NCI-H1048 (cell line): Measurements from ENCODE around the gene COPS6.

Experiments
- DNase-seq: peaks from one replicate; lab custom pipeline; 2025; lab: John Stamatoyannopoulos, UW

The COPS6 gene

GRCh38 chr7:100079024-100079560 is 9.7 kb upstream of the COPS6 start:
- DNase-seq, result no peak

GRCh38 chr7:100080907-100081534 is 7.7 kb upstream of the COPS6 start:
- DNase-seq, result no peak

GRCh38 chr7:100081535-100082102 is 7.2 kb upstream of the COPS6 start, which contains the start of gene ZNF3:
ZNF3 (minus strand) TSS chr7:100081723; CDS start chr7:100077357, 4,366 bp downstream.
- peak; percentile 99 for DNase-seq

- no peak for DNase-seq
Observed at GRCh38 chr7:100082978-100083377, 5.8 kb upstream of the COPS6 start.

GRCh38 chr7:100085515-100085914 is 3.3 kb upstream of the COPS6 start:
- DNase-seq, result no peak

- no peak for DNase-seq
Observed at GRCh38 chr7:100087055-100087750, 1.6 kb upstream of the COPS6 start.

- no peak for DNase-seq
Observed at GRCh38 chr7:100088095-100088620, 611 bp upstream of the COPS6 start.

- DNase-seq, result no peak
Observed at GRCh38 chr7:100089458-100090196, 858 bp downstream of the COPS6 start.

GRCh38 chr7:100090527-100091410 is 2.0 kb downstream of the COPS6 start:
- DNase-seq, result no peak

GRCh38 chr7:100091411-100092181 is 2.8 kb downstream of the COPS6 start:
- DNase-seq, result no peak

- DNase-seq, result no peak
Observed at GRCh38 chr7:100093054-100093453, 4.3 kb downstream of the COPS6 start.

- no peak for DNase-seq
Observed at GRCh38 chr7:100093498-100093897, 4.7 kb downstream of the COPS6 start.

- DNase-seq, result no peak
Observed at GRCh38 chr7:100093925-100094486, 5.2 kb downstream of the COPS6 start.

- DNase-seq, result no peak
Observed at GRCh38 chr7:100095289-100095688, 6.5 kb downstream of the COPS6 start.

- no peak for DNase-seq
Observed at GRCh38 chr7:100095704-100096103, 6.9 kb downstream of the COPS6 start.

- no peak for DNase-seq
Observed at GRCh38 chr7:100098913-100099312, 10.1 kb downstream of the COPS6 start.

GRCh38 chr7:100099452-100099851 is 10.7 kb downstream of the COPS6 start:
- no peak for DNase-seq

- peak; percentile 90 for DNase-seq
Observed at GRCh38 chr7:100100420-100101015, 11.7 kb downstream of the COPS6 start.

GRCh38 chr7:100101016-100101862 is 12.5 kb downstream of the COPS6 start, which contains the start of the genes AP4M1 and MCM7:
AP4M1 (plus strand) TSS chr7:100101643; CDS start chr7:100101715, 72 bp downstream.
MCM7 (minus strand) TSS chr7:100101397; CDS start chr7:100101294, 103 bp downstream.
- DNase-seq, result peak; percentile 96
